ENCODE results near the gene MOSPD3.

The MOSPD3 gene

GRCh38 chr7:100580466-100581283 lies 31.7 kb upstream of the MOSPD3 start:
- no peak for TF ChIP-seq CTCF (IDR thresholded peaks at IDR 0.05; ENCODE audit: borderline replicate concordance, control extremely low read depth, extremely low read depth, insufficient read depth, missing control alignments)
- in situ Hi-C loops (cut with MboI; ENCODE audit: low sequenced_read_pairs, unreplicated experiment), result no loop called here
- no peak for DNase-seq (ENCODE audit: low spot score)

- in situ Hi-C loops (cut with MboI; ENCODE audit: low sequenced_read_pairs, unreplicated experiment), result no loop called here
- TF ChIP-seq CTCF (IDR thresholded peaks at IDR 0.05; ENCODE audit: borderline replicate concordance, control extremely low read depth, extremely low read depth, insufficient read depth, missing control alignments), result no peak
- DNase-seq (ENCODE audit: low spot score), result no peak
Measured at GRCh38 chr7:100582041-100582579, 30.2 kb upstream of the MOSPD3 start.

GRCh38 chr7:100582650-100583049 lies 29.7 kb upstream of the MOSPD3 start:
- DNase-seq (ENCODE audit: low spot score), result no peak
- TF ChIP-seq CTCF (IDR thresholded peaks at IDR 0.05; ENCODE audit: borderline replicate concordance, control extremely low read depth, extremely low read depth, insufficient read depth, missing control alignments), result no peak
- in situ Hi-C loops (cut with MboI; ENCODE audit: low sequenced_read_pairs, unreplicated experiment), result no loop called here

- DNase-seq (ENCODE audit: low spot score), result peak; percentile 70
- in situ Hi-C loops (cut with MboI; ENCODE audit: low sequenced_read_pairs, unreplicated experiment), result no loop called here
- no peak for TF ChIP-seq CTCF (IDR thresholded peaks at IDR 0.05; ENCODE audit: borderline replicate concordance, control extremely low read depth, extremely low read depth, insufficient read depth, missing control alignments)
Measured at GRCh38 chr7:100583132-100584053, 28.9 kb upstream of the MOSPD3 start.

- in situ Hi-C loops (cut with MboI; ENCODE audit: low sequenced_read_pairs, unreplicated experiment), result no loop called here
- no peak for DNase-seq (ENCODE audit: low spot score)
- TF ChIP-seq CTCF (IDR thresholded peaks at IDR 0.05; ENCODE audit: borderline replicate concordance, control extremely low read depth, extremely low read depth, insufficient read depth, missing control alignments), result no peak
Measured at GRCh38 chr7:100584054-100584682, 28.2 kb upstream of the MOSPD3 start.
